Measurements from ENCODE around the gene C1orf216. TPM values are rescaled to one million over a fixed set of nuclear protein-coding genes. Genes with fewer than 3 reads are reported as not detected.
"Not testable (repeated sequence)": the region's sequence is repeated elsewhere in the genome, so short reads cannot be mapped to it uniquely, and the experiment has no call there.

C1orf216 gene
- total RNA-seq, 1 donor from 2014 or later = 6.0 TPM

DNA sequence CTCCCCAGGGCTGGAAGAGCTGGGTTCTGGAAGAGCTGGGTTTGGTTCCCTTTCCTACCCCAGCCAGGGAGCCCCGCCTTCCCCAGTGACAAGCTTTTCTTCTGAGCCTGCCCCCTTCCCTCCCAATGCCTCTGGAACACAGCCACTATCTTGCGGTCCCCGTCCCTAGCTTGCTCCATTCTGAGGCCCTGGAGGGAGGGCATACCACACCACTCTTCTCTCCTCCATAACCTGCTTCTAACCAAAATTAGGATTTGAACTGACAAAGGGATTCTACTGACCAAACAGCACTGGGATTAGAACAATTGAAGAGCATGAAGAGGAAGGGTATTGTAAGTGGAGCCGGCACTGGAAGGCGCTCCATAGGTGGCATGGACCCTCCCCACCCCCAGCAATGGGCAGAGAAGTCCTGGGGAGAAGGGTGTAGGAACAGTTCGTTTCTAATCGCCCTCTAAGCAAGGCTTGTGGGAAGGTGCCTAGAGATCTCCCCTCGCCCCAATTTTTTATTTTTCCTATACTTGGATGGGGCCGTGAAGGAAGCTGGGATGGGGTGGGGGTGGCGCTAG, 690 bp downstream of the C1orf216 start:
- DNase-seq (ENCODE audit: low read depth) = no peak
- H3K4me3 ChIP-seq (ENCODE audit: low read depth, low read length) = peak overlapping the region; percentile 93
- TF ChIP-seq, protein P1, sequence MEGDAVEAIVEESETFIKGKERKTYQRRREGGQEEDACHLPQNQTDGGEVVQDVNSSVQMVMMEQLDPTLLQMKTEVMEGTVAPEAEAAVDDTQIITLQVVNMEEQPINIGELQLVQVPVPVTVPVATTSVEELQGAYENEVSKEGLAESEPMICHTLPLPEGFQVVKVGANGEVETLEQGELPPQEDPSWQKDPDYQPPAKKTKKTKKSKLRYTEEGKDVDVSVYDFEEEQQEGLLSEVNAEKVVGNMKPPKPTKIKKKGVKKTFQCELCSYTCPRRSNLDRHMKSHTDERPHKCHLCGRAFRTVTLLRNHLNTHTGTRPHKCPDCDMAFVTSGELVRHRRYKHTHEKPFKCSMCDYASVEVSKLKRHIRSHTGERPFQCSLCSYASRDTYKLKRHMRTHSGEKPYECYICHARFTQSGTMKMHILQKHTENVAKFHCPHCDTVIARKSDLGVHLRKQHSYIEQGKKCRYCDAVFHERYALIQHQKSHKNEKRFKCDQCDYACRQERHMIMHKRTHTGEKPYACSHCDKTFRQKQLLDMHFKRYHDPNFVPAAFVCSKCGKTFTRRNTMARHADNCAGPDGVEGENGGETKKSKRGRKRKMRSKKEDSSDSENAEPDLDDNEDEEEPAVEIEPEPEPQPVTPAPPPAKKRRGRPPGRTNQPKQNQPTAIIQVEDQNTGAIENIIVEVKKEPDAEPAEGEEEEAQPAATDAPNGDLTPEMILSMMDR (conservative IDR thresholded peaks at IDR 0.05; ENCODE audit: low read depth, low read length) = no peak

DNA sequence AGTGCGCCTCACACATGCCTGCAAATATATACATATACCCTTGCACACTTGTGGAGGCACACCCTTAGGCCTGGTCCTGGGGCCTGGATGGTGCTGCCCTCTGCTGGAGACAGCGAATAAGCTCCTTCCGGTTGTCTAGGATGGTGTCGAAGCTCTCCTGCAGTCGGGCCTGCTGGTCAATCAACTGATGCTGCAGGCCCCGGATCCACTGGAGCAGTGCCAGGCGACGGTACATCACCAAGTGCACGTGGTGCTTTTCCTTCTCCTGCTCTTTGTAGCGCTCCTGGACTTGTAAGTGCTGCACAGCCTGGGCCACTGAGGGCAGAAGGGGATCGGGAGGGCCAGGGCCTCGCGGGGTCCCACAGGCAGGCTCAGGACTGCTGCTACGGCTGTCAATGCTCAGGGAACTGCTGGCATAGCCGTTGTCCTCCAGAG, 3.1 kb downstream of the C1orf216 start:
- no peak for DNase-seq (ENCODE audit: low read depth)
- H3K4me3 ChIP-seq (ENCODE audit: low read depth, low read length) = no peak overlapping the region
- TF ChIP-seq, protein P1 (conservative IDR thresholded peaks at IDR 0.05; ENCODE audit: low read depth, low read length) = peak; percentile 91

DNA sequence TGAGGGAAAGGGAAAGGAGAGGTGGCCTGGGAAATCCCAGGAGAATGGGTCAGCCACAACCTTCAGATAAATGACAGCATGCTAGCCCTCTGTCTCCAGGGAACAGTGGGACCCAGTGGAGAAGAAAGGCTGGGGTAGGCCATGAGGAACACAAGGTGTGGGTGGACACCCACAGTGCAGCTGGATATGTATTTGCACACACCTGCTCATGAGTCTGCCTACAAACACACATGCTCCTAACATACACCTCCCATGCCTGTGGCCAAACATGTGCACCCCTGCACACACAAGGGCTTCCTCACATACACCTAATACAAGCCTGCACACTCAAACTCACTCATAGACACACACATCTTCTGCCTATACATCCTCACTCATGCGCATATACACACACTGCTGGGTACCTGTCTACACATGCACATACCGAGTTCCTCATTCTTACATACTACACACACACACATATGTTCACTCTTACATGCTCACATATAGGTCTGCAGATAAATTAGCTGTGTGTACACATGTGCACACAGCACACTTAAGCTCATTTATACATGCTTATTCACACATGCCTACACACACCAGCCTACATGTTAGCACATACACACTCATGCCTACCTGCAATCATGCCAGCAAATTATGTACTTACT, 3.6 kb downstream of the C1orf216 start:
- no peak overlapping the region for H3K4me3 ChIP-seq (ENCODE audit: low read depth, low read length)
- DNase-seq (ENCODE audit: low read depth) = no peak
- TF ChIP-seq, protein P1 (conservative IDR thresholded peaks at IDR 0.05; ENCODE audit: low read depth, low read length) = no peak

DNA sequence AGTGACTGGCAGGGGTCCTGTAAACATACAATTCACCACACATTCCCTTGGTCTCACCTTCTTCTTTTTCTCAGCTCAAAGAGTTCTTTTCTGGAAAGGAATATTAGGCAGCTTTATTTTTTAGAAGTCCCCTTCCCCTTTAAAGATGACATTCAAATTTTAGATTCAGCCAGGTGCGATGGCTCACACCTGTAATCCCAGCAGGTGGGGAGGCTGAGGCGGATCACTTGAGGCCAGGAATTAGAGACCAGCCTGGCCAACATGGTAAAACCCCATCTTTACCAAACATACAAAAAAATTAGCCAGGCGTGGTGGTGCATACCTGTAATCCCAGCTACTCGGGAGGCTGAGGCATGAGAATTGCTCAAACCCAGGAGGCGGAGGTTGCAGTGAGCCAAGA, 7.6 kb downstream of the C1orf216 start:
- H3K4me3 ChIP-seq (ENCODE audit: low read depth, low read length); DNase-seq (ENCODE audit: low read depth): not testable (repeated sequence)

DNA sequence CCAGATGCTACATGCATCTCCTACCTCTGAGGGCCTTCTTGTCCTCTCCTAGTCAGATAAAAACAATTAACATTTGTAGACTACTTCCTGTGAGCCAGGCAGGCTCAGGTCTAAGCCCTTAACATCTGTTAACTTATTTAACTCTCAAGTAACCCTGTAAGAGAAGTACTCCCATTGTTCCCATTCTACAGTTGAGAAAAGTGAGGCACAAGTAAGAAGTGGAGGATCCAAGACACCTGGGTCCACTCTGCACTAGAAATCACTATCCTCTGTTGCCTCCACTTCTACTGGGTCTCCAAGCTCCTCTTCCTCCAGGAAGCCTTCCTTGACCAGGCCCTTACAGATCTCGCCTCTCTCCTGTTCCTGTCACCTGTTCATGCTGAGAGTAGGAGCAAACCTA, 9.7 kb downstream of the C1orf216 start:
- TF ChIP-seq, protein P1 (conservative IDR thresholded peaks at IDR 0.05; ENCODE audit: low read depth, low read length) = no peak
- H3K4me3 ChIP-seq (ENCODE audit: low read depth, low read length) = no peak overlapping the region
- DNase-seq (ENCODE audit: low read depth) = no peak

DNA sequence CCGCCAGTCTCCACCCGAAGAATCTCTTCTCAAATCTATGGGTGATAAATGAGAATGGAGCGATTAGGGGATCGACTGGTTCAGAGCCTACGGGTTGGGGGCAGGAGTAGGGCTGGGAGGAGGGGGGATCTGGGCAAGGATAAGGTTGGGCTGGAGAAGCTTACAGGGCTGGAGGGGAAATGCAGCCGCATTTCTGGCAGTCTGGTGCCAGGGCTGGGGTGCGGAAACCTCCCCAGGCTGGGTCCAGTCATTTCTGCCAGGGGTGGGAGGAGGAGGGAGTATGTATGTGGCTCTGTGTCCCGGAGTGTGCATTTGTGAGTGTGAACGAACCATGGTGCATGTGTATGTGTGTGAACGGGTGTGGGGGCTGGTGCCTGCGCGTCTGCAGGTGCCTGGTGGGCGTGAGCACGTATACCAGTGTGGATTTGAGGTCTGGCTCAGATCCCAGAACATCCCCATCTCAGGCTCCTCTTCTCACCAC, 10.2 kb downstream of the C1orf216 start:
- H3K4me3 ChIP-seq (ENCODE audit: low read depth, low read length) = peak overlapping the region; percentile 11
- DNase-seq (ENCODE audit: low read depth) = no peak

DNA sequence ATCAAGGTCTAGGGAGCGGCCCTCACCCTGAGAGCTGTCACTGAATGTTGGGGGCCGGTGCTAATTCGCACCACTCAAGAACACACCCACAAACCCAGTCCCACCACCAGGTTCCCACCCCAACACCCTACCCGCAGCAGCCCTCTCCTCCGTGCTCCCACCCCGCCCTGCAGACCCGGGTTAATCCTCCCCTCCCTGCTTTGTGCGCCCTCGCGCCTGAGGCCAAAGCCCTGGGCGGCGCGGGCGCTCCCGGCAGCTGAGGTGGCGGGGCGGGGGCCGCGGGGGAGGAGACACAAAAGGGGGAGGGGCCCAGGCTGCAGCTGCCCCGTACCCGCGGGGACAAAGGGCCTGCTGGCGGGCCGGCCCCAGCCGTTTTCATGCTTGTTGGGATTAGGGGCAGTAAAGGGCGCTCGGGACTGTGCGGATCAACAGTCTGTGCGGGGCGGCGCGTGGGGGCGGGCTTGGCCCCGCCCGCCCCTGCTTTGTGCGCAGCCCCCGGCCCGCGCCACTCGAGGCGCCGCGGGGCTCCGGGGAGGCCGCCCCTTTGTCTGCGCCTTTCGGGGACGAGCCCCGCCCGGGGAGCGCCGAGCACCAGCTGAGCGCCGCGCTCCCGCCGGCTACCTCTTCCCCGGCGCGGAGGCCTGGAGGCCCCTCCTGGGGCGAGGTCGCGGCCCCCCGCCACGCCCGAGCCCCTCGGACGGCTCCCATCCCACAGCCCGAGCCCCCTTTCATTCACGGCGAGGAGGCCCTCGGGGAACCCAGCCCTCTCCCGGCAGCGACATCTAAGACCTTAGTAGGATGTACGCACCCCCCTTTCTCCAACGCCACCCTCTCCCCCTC, 10.9 kb downstream of the C1orf216 start:
- H3K4me3 ChIP-seq (ENCODE audit: low read depth, low read length) = peak overlapping the region; percentile 14
- TF ChIP-seq, protein P1 (conservative IDR thresholded peaks at IDR 0.05; ENCODE audit: low read depth, low read length) = no peak
- DNase-seq (ENCODE audit: low read depth) = no peak

More for the DNA sequence above, 10.2 kb downstream of the C1orf216 start:
- TF ChIP-seq, protein P1 (conservative IDR thresholded peaks at IDR 0.05; ENCODE audit: low read depth, low read length) = no peak
